ENCODE measurements around the gene PHACTR1.

DNA sequence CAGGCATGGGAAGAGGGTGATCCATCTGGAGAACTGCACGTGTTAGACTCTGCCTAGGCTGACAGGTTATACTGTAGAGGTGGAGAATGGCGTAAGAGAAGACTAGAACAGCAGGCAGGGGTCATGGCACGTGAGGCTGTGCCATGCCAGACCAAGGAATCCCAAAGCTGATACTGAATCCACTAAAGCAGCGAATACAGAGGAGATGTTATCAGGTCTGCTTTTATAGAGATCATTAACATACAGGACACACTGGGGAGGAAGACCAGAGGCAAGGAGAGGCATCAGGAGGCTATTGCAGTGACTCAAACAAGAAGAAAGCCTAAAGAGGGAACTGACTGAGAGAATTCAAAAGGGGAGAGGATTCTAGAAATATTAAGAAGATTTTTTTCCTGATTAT, 12.9 kb downstream of the PHACTR1 start:
- TF ChIP-seq EZH2 (IDR thresholded peaks at IDR 0.05; ENCODE audit: insufficient read depth, poor library complexity, severe bottlenecking) (no peak), EZH2phosphoT487 (IDR thresholded peaks at IDR 0.05; ENCODE audit: insufficient read depth, low read depth) (no peak)

Measured in GM23248 (cell line).